Left lobe of liver (tissue), 2 donors: Measurements from ENCODE around the gene ANKRD42. TPM values are rescaled to one million over a fixed set of nuclear protein-coding genes. Genes with fewer than 3 reads are reported as not detected.
A peak's percentile ranks its signal among the peaks of the same experiment; 100 is the strongest.
"Not testable (repeated sequence)": the region's sequence is repeated elsewhere in the genome, so short reads cannot be mapped to it uniquely, and the experiment has no call there.

Experiments used
- ATAC-seq: fragments of 200-7000 bp; cut with Tn5 transposase; one replicate; pipeline ENCODE4 v1.9.1; 2020; ENCODE audit warnings: mild to moderate bottlenecking, moderate library complexity
- DNase-seq: peaks from one replicate; pipeline ENCODE4 v3.0.0-alpha.2; 2020; ENCODE audit warnings: low spot score
- total RNA-seq: library from RNA; stranded (reverse); gene quantifications from one replicate; pipeline ENCODE4 v1.2.1, GENCODE V29; 2021
- donor health status: DM: no; HTN: no; CAD: no; lungs with moderate emphysema.
- donor health status: DM: no; HTN: yes; CAD: no.

Gene ANKRD42
- total RNA-seq, 1 donor from 2014 or later: 4.3 TPM

DNA sequence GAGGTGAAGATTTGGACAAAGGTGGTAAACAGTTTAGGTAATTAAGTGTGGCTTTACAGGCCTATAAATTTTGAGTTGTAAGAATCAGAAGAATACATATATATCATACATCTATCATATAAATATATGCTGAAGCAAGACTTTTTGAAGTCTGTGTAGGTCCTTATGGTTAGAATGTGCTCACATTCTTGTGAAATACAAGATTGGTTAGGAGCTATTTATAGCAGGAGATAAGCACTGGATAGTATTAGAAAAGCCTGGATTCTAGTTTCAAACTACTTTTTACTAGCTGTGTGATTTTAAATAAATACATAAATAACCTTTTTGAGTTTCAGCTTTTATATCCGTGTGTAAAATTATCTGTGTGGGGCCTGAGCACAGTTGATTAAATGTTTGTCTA lies 42.3 kb downstream of the ANKRD42 start:
- peak; percentile 52 for ATAC-seq
- DNase-seq: no peak

GRCh38 chr11:83238111-83238510 lies 44.6 kb downstream of the ANKRD42 start:
- no peak for ATAC-seq

DNA sequence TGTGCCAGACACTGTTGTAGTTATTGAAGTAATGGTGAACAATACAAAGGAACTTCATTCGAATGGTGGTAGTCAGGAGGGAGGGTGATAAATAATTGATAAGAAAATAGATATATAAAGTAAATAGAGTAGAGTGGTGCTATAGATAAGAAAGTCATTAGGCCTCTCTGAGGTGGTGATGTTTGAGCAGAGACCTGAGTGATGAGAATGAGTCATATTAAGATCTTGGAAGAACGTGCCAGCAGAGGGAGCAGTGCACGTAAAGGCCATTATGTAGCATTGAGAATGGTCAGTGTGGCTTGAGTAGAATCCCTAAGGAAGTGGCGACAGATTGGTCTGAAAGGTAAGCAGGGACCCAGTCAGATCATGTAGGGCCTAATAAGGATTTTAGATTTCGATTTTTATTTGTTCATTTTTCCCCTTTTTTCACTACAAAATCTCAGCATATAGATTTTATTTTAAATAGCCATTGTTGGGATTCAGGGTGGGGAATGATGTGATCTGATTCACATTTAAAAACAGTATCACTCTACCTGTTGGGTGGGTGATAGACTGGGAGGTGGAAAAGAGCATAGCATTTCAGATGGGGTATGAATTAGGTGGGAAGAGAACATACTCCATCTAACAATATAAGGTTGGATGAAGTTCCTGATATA lies 47.9 kb downstream of the ANKRD42 start:
- DNase-seq (no peak), ATAC-seq (peak; percentile 91)

More at GRCh38 chr11:83238111-83238510, 44.6 kb downstream of the ANKRD42 start:
- DNase-seq: no peak

GRCh38 chr11:83249445-83249844 lies 55.9 kb downstream of the ANKRD42 start:
- ATAC-seq: no peak
- DNase-seq: no peak

DNA sequence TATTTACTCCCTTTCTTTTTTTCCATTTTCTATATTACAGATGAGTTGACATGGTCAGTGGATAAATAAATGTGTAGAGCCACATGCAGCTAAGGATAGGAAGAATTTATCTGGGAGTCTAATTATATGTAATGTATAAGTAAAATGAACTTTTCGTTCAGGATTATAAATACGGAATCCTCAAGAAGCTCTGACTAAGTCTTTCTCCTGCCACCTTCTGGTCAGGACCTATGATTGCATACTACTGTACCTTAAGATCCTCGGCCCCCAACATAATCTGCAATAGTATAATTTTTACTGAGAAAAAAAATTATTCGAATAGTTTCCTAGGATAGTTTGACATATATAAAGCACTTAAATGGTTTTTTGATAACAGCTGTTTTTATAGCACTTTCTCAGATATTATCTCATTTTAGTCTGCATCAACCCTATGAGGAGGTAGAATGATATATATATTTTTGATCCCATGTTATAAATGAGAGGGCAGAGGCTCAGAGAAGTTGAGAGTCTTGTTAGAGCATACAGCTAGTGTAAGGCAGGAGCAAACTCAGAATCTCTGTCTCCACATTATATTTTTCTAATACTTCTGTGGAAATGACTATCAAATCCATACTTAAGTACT lies 56.6 kb downstream of the ANKRD42 start:
- ATAC-seq (peak; percentile 80), DNase-seq (no peak)

- DNase-seq: no peak
- ATAC-seq: no peak
These were observed 58.8 kb downstream of the ANKRD42 start for GRCh38 chr11:83252266-83252665.

DNA sequence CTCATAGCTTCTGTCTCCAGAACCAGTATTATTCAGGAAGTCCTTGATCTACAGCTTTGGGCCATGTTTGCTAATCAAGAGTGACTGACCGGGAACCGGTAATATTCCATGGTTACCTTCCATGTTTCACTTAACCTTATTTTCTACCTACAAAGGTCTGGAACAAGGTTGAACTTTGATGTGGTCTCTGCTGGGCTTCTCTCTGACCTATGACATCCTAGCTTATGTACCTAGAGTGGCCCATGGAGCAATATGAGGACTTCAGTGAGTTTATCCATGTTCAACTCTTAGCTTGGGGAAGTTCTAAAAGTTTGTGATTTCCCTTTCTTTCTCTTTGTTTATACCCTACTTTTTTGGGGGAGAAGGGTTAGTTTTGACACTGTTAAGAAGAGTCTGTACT lies 59.4 kb downstream of the ANKRD42 start:
- DNase-seq (no peak), ATAC-seq (peak; percentile 72)

- no peak for ATAC-seq
- no peak for DNase-seq
These were observed 61.9 kb downstream of the ANKRD42 start for GRCh38 chr11:83255366-83255765.

- ATAC-seq: peak; percentile 74
- no peak for DNase-seq
These were observed 63.3 kb downstream of the ANKRD42 start for GRCh38 chr11:83256602-83257340.

DNA sequence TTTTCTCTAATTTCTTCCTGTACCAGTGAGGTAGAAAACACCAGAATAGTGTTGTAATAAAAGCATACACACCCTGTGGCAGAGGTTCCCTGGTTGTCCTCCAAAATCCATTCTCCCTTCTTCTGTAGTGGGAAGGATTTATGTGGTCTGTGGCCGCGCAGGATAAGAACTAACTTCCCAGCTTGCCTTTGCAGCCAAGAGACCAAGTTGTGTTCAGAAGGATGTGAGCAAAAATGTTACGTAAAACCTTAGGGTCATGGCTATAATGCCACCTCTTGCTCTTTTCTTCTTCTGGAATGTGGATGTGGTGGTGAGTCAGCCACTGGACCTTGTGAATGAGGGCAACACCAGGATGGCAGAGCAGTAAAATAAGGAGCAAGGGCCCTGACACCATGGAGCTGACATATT lies 64.3 kb downstream of the ANKRD42 start:
- ATAC-seq: peak; percentile 67

DNA sequence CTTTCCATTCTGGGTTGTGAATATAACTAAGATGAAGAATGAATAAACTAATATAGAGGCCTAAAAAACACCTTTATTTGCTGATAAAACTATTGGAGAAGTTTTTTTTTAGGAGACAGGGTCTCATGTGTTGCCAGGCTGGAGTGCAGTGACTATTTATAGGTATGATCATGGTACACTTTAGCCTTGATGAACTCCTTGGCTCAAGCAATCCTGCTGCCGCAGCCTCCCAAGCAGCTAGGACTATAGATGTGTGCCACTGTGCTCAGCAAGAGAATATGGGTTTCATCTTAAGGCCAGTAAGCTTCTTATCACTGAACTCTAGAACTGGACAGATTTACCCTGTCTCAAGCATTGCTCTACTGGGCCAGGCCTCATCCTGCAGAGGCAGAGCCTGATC lies 66.0 kb downstream of the ANKRD42 start:
- ATAC-seq (no peak), DNase-seq (no peak)

More for the DNA sequence above, 64.3 kb downstream of the ANKRD42 start:
- DNase-seq: no peak

DNA sequence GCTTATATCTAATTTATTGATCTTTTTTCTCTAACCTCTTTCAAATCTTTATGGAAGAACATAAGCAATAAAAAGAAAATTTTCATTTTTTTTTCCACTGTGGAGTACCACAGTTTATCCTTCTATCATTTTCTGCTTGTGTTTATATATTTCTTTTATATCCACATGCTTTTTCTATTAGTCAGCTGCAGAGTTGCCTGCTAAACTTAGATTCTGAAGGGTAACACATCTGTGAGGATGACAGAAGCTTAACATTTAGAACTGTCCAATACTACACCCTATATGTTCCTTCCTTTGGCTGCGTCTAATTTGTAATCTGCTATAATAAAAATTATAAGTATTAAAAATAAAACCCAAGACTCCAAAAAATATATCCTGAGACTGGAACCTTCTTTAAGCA lies 71.8 kb downstream of the ANKRD42 start:
- DNase-seq (no peak), ATAC-seq (no peak)

- not testable (repeated sequence) for ATAC-seq
These were observed 75.6 kb downstream of the ANKRD42 start for GRCh38 chr11:83269080-83269479.

DNA sequence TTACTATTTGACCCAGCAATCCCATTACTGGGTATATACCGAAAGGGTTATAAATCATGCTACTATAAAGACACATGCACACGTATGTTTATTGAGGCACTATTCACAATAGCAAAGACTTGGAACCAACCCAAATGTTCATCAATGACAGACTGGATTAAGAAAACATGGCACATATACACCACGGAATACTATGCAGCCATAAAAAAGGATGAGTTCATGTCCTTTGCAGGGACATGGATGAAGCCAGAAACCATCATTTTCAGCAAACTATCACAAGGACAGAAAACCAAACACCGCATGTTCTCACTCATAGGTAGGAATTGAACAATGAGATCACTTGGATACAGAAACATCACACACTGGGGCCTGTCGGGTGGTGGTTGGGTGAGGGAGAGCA lies 78.2 kb downstream of the ANKRD42 start:
- DNase-seq, ATAC-seq: not testable (repeated sequence)

More at GRCh38 chr11:83269080-83269479, 75.6 kb downstream of the ANKRD42 start:
- not testable (repeated sequence) for DNase-seq

DNA sequence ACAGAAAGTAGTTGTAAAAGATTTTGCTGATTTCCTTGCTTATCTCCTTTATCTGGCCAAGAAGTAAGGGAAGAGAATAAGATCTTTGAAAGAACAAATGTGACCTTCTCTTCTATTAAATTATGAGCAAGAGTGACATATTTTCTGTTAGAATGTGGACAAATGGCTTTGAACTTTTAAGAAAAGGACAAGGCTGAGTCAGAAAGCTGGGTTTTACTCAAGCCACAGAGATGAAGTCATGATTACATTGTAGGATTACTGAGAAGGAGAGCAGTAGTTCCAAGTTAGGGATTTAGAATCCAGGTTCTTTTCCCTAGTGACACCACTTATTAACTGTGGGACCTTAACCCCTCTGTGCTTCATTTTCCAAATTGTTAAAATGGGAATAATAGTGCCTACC lies 79.1 kb downstream of the ANKRD42 start:
- ATAC-seq (no peak), DNase-seq (no peak)

DNA sequence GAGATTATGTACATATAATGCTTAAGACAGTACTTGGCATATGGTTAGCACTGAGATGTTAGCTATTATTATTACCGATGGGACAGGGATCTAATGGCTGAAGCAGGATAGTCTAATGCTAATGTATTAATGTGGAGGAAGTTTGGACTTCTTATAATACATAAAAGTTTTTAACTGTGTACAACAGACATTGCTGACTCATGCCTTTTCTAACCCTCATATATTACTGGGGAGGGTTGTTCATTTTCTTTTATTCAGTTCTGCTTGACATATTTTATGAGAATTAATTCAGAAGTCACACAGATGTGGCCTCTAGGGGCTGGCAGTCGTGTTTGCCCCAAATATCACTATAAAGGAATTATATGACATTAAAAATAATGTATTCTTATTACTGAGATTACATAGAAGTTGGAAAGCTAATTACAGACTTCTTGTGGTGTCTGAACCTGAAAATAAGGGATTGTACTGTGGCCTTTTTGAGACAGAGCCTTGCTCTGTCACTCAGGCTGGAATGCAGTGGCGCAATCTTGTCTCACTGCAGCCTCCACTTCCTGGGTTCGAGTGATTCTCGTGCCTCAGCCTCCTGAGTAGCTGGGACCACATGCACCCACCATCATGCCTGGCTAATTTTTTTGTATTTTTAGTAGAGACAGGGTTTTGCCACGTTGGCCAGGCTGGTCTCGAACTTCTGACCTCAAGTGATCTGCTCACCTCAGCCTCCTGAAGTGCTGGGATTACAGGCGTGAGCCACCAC lies 82.6 kb downstream of the ANKRD42 start:
- ATAC-seq (no peak), DNase-seq (no peak)

DNA sequence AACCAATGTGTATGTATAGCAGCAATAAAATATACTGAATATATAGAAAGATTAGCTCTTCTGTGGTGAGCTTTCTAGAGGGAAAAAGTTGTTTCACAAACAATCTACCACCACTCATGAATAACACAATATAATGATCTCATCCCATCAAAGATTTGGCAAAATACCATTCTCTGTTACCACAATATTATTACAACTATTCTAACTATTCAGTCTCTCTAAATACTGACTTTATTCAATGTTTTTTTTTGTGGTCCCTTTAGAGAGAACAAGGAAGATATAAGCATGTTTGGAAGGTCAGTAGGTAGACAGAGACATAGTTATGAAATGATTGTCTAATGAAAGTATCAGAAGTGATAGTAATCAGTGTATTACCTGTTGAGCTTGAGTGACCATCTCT lies 84.8 kb downstream of the ANKRD42 start:
- ATAC-seq: no peak

GRCh38 chr11:83280256-83280655 lies 86.7 kb downstream of the ANKRD42 start:
- ATAC-seq (no peak), DNase-seq (no peak)

More for the DNA sequence above, 84.8 kb downstream of the ANKRD42 start:
- DNase-seq: no peak

GRCh38 chr11:83282084-83282716 lies 88.7 kb downstream of the ANKRD42 start:
- ATAC-seq (no peak), DNase-seq (no peak)

GRCh38 chr11:83284501-83285150 lies 91.1 kb downstream of the ANKRD42 start:
- ATAC-seq (no peak), DNase-seq (no peak)
